Measurements from ENCODE around the gene MYORG. TPM values are rescaled to one million over a fixed set of nuclear protein-coding genes. Genes with fewer than 3 reads are reported as not detected.

The MYORG gene
- total RNA-seq, 1 experiment from 2014 or later = 5.6 TPM

DNA sequence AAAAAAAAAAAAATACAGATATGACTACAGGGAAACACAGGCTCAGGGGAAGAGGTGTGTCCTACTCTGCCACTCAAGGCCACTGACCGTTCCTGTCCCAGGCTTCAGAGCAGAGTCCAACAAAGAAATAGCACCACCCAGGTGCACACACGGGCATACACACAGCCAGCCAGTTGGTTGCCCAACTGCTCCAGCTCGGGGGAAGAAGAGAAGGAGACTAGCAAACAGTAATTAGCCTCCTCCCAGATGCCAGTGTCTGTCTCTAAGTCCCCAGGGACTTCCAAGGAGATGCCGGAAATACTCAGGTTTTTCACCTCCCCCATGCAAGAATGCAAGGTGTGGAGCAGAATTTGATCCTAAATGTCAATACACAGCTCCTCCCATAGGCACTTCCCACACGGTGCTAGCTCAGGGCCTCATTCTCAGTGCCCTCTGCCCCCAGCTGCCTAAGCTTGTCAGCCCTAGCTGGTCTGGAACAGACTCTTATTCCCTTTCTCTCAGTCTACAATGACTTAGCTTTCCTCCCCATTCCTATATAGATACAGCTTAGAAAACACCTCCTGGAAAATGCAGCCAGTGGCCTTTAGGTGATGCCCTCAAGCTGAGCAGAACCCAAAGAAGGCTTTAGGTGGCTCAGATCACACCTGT, 1.7 kb downstream of the MYORG start:
- H3K56ac ChIP-seq (ENCODE audit: insufficient read length, low read depth, low read length) = no peak overlapping the region
- H4K5ac ChIP-seq (ENCODE audit: insufficient read length, low read depth, low read length) = no peak overlapping the region
- Mint-ChIP-seq H3K27ac (no peak overlapping the region), H3K27me3 (ENCODE audit: low read depth) (peaks cover 23% of the 10 kb centered on the region), H3K4me1 (peaks cover 18 to 27% of the 10 kb centered on the region in 2 experiments), H3K36me3 (ENCODE audit: insufficient read depth in 1 of 3, low read depth in 3 of 3) (peaks cover 19 to 20% (median 19%) of the 10 kb centered on the region in 3 experiments; a peak in 6 of 7 replicates), H3K9me3 (no peaks in the 10 kb centered on the region; a peak in 1 of 5 replicates), H3K4me3 (peak overlapping the region; percentile 82 to 96)
- peaks cover 21% of the 10 kb centered on the region for H3K23me2 ChIP-seq (ENCODE audit: insufficient read length, low read depth, low read length, poor library complexity, severe bottlenecking)
- DNase-seq = peak; percentile 66
- H2AK5ac ChIP-seq (ENCODE audit: insufficient read length, low read length) = no peak overlapping the region
- no peaks in the 10 kb centered on the region for H4K20me1 ChIP-seq (ENCODE audit: control insufficient read depth, insufficient read depth, insufficient read length)
- no peak overlapping the region for H4K91ac ChIP-seq (ENCODE audit: insufficient read length, low read depth, low read length)
- no peak overlapping the region for H2AFZ ChIP-seq (ENCODE audit: low read length)
- H2BK15ac ChIP-seq (ENCODE audit: low read depth, low read length) = no peak overlapping the region
- H3K79me1 ChIP-seq (ENCODE audit: insufficient read depth, low read depth, low read length, poor library complexity, severe bottlenecking) = no peaks in the 10 kb centered on the region
- H2BK12ac ChIP-seq (ENCODE audit: insufficient read length, low read depth, low read length) = no peak overlapping the region
- H3K79me2 ChIP-seq (ENCODE audit: insufficient read depth, low read length) = no peaks in the 10 kb centered on the region
- H3K23ac ChIP-seq (ENCODE audit: insufficient read length, low read depth, low read length) = no peak overlapping the region
- WGBS (ENCODE audit: extremely low coverage, insufficient read length, low lambda C conversion rate) = no CpG with 5 or more reads among the region's 5 CpGs
- H2BK20ac ChIP-seq (ENCODE audit: low read depth, low read length, poor library complexity, severe bottlenecking) = no peak overlapping the region
- no peaks in the 10 kb centered on the region for H3K9me3 ChIP-seq (ENCODE audit: control insufficient read depth, low read depth, low read length)
- H3K4me2 ChIP-seq (ENCODE audit: insufficient read depth, insufficient read length, low read length) = no peak overlapping the region
- no peaks in the 10 kb centered on the region; the same call in 1 of the 2 replicates for H3K27me3 ChIP-seq (ENCODE audit: insufficient read depth, low read length)
- TF ChIP-seq, protein P1, sequence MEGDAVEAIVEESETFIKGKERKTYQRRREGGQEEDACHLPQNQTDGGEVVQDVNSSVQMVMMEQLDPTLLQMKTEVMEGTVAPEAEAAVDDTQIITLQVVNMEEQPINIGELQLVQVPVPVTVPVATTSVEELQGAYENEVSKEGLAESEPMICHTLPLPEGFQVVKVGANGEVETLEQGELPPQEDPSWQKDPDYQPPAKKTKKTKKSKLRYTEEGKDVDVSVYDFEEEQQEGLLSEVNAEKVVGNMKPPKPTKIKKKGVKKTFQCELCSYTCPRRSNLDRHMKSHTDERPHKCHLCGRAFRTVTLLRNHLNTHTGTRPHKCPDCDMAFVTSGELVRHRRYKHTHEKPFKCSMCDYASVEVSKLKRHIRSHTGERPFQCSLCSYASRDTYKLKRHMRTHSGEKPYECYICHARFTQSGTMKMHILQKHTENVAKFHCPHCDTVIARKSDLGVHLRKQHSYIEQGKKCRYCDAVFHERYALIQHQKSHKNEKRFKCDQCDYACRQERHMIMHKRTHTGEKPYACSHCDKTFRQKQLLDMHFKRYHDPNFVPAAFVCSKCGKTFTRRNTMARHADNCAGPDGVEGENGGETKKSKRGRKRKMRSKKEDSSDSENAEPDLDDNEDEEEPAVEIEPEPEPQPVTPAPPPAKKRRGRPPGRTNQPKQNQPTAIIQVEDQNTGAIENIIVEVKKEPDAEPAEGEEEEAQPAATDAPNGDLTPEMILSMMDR (conservative IDR thresholded peaks at IDR 0.05) = peak; percentile 15; the same call in 1 of the 3 replicates
- H3K27ac ChIP-seq (ENCODE audit: insufficient read length, low read depth, low read length) = no peak overlapping the region
- no peak overlapping the region for H3K18ac ChIP-seq (ENCODE audit: insufficient read length, low read depth, low read length)
- 0 out of 2 replicates have a peak, but pooled peaks cover 4% of the 10 kb centered on the region for H3K4me1 ChIP-seq (ENCODE audit: insufficient read depth, low read length)
- no peak overlapping the region for H3K9ac ChIP-seq (ENCODE audit: extremely low read depth, insufficient read length, low read length)
- H3K4ac ChIP-seq (ENCODE audit: low read depth, low read length) = no peak overlapping the region
- no peak overlapping the region for H3K14ac ChIP-seq (ENCODE audit: insufficient read depth, low read length)
- no peak overlapping the region for H2BK5ac ChIP-seq (ENCODE audit: insufficient read length, low read length)
- no peak overlapping the region for H4K8ac ChIP-seq (replicated peaks; ENCODE audit: insufficient read length, low read depth, low read length)
- H3T11ph ChIP-seq (ENCODE audit: low read length) = no peak overlapping the region
- no peak overlapping the region for H2BK120ac ChIP-seq (ENCODE audit: low read depth, low read length, poor library complexity, severe bottlenecking)

Measured in H9 (cell line).